GM19099 (cell line): ENCODE results near the gene MARK2.

Source experiments
- POLR2A ChIP-seq: IDR thresholded peaks from 3 replicates; pipeline ENCODE4 v1.6.1; 2011; ENCODE audit warnings: low read depth; ENCODE audit not compliant: insufficient read length; ENCODE audit errors: extremely low read depth

MARK2 gene

GRCh38 chr11:63882555-63883242 is 43.8 kb downstream of the MARK2 start:
- TF ChIP-seq POLR2A: no peak

- TF ChIP-seq POLR2A: no peak
Observed at GRCh38 chr11:63883791-63884190, 44.9 kb downstream of the MARK2 start.

- no peak for TF ChIP-seq POLR2A
Observed at GRCh38 chr11:63884196-63884932, 45.5 kb downstream of the MARK2 start.

GRCh38 chr11:63887386-63887999 is 48.6 kb downstream of the MARK2 start:
- no peak for TF ChIP-seq POLR2A

- peak; percentile 38 for TF ChIP-seq POLR2A
Observed at GRCh38 chr11:63888170-63889086, 49.5 kb downstream of the MARK2 start.

GRCh38 chr11:63889344-63889743 is 50.4 kb downstream of the MARK2 start:
- no peak for TF ChIP-seq POLR2A

- no peak for TF ChIP-seq POLR2A
Observed at GRCh38 chr11:63890368-63890767, 51.5 kb downstream of the MARK2 start.

GRCh38 chr11:63892228-63892627 is 53.3 kb downstream of the MARK2 start:
- no peak for TF ChIP-seq POLR2A

- no peak for TF ChIP-seq POLR2A
Observed at GRCh38 chr11:63893355-63893754, 54.4 kb downstream of the MARK2 start.

- TF ChIP-seq POLR2A: no peak
Observed at GRCh38 chr11:63896071-63896470, 57.2 kb downstream of the MARK2 start.

- no peak for TF ChIP-seq POLR2A
Observed at GRCh38 chr11:63897459-63898146, 58.7 kb downstream of the MARK2 start.

- no peak for TF ChIP-seq POLR2A
Observed at GRCh38 chr11:63901660-63902059, 62.8 kb downstream of the MARK2 start.

GRCh38 chr11:63903884-63904283 is 65.0 kb downstream of the MARK2 start:
- no peak for TF ChIP-seq POLR2A

GRCh38 chr11:63904743-63905142 is 65.8 kb downstream of the MARK2 start:
- TF ChIP-seq POLR2A: no peak
